Measurements from ENCODE around the gene MT1M.

DNA sequence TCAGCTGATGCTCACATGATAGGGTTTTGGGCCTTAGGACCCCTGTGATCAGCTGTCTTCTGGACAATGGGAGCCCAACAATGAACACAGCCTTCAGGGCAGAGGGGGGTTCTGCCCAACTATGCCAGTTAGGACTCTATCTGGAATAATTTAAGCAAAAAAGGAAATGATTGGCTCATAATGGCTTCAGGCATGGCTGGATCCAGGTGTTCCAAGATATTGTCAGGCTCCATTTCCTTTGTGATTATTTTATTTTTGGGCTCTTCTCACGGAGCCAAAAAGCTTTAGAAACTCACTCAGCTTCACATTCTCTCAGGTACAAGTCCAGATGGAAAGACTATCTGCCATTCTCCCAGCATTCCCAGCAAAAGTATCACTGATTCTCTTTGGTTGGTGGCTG lies 27.0 kb upstream of the MT1M start:
- TF ChIP-seq MXI1 (IDR thresholded peaks at IDR 0.05; ENCODE audit: borderline replicate concordance, low read depth, low read length), result no peak
- TF ChIP-seq, protein P1, sequence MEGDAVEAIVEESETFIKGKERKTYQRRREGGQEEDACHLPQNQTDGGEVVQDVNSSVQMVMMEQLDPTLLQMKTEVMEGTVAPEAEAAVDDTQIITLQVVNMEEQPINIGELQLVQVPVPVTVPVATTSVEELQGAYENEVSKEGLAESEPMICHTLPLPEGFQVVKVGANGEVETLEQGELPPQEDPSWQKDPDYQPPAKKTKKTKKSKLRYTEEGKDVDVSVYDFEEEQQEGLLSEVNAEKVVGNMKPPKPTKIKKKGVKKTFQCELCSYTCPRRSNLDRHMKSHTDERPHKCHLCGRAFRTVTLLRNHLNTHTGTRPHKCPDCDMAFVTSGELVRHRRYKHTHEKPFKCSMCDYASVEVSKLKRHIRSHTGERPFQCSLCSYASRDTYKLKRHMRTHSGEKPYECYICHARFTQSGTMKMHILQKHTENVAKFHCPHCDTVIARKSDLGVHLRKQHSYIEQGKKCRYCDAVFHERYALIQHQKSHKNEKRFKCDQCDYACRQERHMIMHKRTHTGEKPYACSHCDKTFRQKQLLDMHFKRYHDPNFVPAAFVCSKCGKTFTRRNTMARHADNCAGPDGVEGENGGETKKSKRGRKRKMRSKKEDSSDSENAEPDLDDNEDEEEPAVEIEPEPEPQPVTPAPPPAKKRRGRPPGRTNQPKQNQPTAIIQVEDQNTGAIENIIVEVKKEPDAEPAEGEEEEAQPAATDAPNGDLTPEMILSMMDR (conservative IDR thresholded peaks at IDR 0.05; ENCODE audit: low read depth, low read length), result no peak
- TF ChIP-seq POLR2A (IDR thresholded peaks at IDR 0.05; ENCODE audit: low read depth, low read length), result no peak
- no peak for TF ChIP-seq NFE2L2 (IDR thresholded peaks at IDR 0.05; ENCODE audit: low read depth, low read length)
- TF ChIP-seq, protein P2, sequence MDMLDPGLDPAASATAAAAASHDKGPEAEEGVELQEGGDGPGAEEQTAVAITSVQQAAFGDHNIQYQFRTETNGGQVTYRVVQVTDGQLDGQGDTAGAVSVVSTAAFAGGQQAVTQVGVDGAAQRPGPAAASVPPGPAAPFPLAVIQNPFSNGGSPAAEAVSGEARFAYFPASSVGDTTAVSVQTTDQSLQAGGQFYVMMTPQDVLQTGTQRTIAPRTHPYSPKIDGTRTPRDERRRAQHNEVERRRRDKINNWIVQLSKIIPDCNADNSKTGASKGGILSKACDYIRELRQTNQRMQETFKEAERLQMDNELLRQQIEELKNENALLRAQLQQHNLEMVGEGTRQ (IDR thresholded peaks at IDR 0.05; ENCODE audit: low read depth, low read length), result no peak
- TF ChIP-seq MAFK (IDR thresholded peaks at IDR 0.05; ENCODE audit: low read depth, low read length), result no peak
- TF ChIP-seq BHLHE40 (IDR thresholded peaks at IDR 0.05; ENCODE audit: low read depth, low read length), result no peak
- no peak for TF ChIP-seq MAZ (IDR thresholded peaks at IDR 0.05; ENCODE audit: borderline replicate concordance, low read depth, low read length)
- TF ChIP-seq RAD21 (IDR thresholded peaks at IDR 0.05; ENCODE audit: low read length), result no peak
